ENCODE data around the gene DCDC2.
"Not testable (repeated sequence)": the region's sequence is repeated elsewhere in the genome, so short reads cannot be mapped to it uniquely, and the experiment has no call there.

DCDC2 gene

DNA sequence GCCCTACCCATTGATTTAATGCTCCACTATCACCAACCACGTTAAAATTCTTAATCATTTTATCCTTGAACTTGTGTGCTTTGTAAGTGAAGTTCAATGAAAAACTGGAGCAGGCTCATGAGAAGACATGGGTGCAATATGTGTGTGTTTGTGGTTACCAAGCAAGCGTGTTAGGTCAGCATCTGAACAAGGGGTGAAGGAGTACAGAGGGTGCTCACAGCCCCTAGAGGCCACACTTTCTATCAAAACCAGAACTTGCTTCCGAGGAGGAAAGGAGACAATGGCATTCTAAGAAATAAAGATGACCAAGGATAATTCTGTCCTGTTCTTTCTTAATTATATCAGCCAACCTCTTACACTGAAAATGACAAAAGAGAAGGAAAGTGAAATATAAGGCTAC, 138.2 kb downstream of the DCDC2 start:
- no peak for DNase-seq (ENCODE audit: low read depth)

DNA sequence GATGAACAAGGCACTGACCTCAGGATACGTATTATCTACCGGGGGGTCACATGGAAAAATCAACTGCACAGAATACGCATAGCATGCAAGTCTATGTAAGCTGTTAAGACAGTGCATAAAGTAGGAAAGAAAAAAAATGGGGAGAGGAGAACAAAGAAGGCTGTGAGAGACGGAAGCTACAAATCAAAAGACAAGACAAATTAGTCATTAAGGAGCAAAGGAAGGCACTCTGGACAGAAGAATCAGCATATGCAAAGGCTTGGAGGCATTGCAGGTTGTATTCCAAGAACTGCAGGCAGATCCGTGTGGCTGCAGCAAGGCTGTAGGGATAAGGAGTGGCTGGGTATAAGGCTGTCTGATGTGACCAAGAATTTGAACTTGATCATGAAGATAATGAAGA, 142.9 kb downstream of the DCDC2 start:
- DNase-seq (ENCODE audit: low read depth) = no peak

DNA sequence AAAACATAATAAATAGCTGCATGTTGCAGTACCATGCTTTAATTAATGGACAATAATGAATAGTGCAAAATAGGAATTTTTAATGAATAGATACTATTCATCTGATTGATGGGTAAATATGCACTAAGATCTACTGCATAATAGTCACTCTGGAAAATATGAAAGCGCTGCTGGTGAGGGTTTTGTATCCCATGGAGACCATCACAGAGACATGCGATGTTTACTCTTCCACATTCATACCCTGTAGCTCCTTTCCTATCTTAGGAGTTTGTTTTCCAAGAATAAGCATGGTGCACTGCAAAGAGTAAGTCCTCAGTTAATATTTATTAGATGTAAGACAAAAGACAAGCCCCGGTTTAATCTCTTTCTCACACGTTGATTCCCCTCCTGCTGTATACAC, 150.4 kb downstream of the DCDC2 start:
- no peak for DNase-seq (ENCODE audit: low read depth)

DNA sequence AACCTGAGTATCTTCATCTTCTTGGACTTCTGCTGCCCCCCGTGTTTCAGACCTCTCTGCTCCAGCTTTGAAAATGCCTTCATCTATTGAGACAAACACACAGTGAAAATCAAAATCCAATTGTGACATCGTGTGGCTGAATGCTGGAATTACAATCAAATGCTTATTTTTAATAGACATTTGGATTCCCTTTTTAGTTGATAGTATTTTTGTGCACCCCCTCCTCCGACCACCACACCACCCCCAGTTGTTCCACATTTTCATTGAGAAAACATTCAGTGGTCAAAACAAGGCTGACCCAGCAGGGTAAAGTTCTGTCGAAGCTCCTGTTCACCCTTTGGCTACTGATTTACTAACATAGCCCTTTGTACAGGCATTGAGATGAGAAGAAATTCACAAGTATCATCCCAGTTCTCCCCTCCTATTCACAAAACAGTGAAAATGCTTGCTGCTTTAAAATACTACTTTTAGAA, 152.8 kb downstream of the DCDC2 start:
- no peak for DNase-seq (ENCODE audit: low read depth)

DNA sequence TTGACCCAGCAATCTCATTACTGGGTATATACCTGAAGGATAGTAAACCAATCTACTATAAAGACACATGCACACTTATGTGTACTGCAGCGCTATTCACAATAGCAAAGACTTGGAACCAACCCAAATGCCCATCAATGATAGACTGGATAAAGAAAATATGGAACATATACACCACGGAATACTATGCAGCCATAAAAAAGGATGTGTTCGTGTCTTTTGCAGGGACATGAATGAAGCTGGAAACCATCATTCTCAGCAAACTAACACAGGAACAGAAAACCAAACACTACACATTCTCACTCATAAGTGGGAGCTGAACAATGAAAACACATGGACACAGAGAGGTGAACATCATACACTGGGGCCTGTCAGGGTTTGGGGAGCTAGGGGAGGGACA, 153.7 kb downstream of the DCDC2 start:
- DNase-seq (ENCODE audit: low read depth) = not testable (repeated sequence)

DNA sequence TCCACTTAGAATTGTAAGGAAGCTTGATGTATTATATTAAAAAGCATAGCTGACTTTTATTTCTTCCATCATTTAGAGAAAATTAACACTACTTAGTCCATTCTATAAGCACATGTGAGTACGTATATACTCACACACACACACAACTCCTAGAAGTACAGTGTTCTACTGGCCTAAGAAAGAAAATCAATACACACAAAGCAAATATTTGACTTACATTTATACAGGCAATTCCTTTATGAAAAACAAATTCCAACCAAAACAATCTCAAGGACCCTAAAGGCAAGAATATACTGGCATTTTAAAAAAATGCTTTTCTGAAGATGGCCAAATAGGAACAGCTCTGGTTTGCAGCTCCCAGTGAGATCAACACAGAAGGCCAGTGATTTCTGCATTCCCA, 160.0 kb downstream of the DCDC2 start:
- no peak for DNase-seq (ENCODE audit: low read depth)

DNA sequence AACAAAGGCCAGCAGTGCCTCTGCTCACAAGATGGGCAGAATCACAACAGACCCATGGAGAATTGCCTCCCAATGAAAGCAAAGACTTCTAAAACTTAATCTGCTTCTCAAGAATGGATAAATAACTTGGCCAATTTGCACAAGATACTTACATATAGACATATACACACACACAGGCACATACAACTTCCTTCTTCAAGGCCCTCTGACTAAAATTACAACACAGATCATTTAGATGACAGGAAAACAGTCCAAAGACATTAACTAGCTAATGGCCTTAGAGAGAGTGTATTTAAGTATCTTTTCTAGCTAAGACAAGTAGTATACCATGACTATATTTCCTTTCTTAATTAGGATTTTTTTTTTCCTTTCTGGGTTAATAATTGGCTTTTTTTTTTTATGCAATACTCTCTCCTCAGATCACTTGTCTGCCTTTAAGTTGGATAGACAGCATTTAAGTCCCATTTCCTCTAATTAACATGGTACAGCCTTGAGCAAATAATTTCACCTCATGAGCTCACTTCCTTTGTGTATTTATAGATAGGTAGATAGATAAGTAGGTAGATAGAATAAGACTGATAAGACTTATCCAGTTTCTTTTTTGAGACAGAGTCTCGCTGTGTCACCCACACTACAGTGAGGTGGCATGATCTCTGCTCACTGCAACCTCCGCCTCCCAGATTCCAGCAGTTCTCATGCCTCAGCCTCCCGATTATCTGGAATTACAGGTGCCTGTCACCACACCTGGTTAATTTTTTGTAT, 161.8 kb downstream of the DCDC2 start:
- no peak for DNase-seq (ENCODE audit: low read depth)

DNA sequence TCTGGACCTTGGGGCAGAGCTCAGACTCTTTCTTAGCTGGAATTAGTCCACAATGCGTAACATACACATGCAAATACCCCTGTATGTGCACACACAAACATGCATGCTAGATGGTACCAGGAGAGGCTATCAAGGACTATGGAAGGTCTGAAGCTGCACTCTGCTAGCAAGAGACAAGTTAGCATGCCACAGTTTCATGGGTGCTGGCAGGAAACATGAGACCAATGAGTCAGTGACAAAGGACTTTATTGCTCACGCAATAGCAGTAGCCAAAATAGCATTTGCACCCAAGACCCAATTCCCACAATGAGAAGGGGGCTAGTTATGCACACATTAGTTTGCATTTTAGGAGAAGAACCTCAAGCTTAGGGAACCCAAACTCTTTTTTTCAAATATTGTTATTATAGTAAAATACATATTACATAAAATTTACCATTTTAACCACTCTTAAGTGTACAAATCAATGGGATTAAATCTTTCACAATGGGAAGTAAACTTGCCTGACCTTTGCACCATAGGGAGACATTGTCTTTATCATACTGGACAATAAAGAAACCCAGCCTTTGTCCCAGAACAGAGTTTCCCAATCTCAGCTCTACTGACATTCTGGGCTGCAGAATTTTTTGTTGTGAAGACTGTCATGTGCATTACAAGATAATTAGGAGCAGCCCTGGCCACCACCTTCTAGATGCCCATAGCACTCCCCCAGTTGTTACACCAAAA, 162.7 kb downstream of the DCDC2 start:
- no peak for DNase-seq (ENCODE audit: low read depth)

DNA sequence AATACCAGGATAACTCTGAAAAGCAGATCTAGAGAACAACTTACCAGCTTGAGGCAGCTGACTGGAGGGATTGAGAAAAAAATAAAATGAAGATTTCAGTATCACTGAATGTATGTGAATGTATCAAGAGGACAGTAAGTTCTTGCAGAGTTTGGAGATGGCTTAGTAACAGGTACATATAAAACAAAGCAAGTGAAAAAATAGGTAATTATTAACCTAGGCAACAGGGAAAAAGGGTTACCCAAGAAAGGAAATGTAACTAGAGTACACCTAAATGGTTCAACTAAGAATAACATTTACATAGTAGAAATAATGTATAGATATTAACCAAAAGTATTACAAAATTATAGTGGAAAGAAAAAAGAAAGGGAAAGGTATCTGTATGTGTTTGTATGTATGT, 164.5 kb downstream of the DCDC2 start:
- no peak for DNase-seq (ENCODE audit: low read depth)

DNA sequence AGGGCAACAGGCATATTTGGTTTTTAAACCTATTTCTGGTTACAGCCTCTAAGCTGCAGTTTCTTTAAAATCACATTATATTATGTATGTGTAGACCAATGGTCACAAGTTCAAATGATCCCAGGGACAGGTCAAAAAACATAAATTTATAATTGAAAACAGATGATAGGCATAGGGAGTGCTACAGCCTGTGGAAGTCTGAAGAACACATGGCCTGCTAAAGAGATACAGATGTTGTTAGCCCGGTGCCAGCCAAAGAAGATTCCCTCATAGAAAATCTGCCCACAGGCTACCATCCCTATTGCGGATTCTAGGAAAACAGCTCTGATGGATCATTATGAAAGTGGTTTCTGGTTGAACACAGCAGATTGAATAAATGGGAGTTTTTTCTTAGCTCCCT, 166.5 kb downstream of the DCDC2 start:
- DNase-seq (ENCODE audit: low read depth) = no peak

DNA sequence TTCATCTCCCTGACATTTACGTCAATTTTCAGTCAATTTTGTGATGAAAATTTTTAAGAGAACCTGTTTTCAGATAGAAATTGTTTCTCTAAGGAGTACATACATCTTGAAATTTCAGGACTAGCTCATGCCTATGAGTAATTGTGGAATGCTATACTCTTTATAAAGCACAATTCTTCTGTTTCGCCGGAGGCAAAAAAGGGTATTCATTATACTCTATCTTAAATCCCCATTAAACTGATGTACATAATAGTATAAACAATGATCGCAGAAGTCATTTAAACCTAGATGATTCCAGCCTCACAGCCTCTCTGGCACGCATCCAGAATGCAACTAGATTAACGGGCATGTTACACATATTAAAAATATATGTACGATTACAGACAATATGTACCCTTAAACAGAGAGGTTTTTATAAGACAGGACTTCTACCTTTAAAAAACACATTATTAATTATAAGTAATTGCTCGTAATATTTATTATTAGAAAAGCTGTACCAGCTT, 169.2 kb downstream of the DCDC2 start:
- no peak for DNase-seq (ENCODE audit: low read depth)

DNA sequence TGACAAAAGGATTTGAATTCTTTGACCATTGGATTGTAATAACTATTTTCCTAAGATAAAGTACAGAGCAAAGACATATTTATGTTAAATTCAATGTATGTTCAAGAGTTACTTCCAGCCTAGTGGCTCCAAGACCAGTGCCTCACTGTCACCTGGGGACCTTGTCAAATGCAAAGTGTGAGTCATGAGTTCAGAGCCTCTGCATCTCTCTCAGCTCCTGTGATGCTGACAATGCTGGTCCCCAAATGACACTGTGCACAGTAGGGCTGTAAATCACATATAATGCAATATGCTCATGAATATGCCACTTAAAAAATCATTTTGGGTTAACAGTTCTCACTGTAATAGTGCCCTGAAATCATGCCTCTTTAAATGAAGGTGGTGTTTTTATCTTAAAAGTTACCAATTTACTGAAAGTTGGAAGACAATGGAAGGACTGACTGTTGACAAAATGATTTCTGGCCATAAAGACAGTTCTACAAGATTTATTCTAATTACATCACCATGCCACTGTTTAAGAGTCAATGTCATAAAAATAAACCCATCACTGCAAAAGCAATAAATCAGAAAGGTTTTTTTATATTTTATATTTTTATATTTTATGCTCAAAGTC, 169.8 kb downstream of the DCDC2 start:
- DNase-seq (ENCODE audit: low read depth) = no peak

DNA sequence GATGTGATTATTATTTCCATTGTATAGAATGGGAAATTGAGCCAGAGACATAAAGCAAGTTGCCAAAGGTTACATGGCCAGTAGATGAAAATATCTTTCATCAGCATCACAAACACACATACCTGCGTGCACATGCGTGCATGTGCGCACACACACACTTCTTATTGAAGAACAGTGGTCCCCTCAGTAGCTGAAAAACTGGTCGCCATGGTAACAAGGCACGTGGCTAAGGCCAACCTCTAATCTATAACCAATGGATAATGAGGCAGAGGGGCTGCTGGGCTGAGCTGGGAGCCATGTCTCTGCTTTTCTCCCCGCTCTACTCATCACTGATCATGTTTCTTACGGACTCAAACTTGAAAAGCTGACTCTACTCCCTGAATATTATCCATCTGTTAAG, 171.5 kb downstream of the DCDC2 start:
- DNase-seq (ENCODE audit: low read depth) = no peak

DNA sequence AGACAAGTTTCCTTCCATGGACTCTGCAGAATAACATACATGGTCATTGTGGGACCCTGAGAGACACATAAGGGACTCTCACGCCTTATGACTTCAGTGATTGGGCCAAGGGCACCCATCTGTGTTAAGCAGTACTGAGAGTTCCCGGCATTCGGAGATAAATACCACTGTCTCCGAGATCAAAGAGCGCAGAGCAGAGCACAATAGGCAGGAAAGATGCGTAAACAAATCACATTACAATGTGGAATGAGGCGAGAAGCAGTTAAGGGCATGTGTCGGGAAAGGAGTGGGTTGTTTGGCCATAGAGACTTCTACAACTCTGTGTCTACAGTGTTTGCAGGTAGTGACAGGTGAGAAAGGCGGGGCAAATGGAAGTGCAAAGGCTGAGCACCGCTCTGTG, 174.3 kb downstream of the DCDC2 start:
- no peak for DNase-seq (ENCODE audit: low read depth)

DNA sequence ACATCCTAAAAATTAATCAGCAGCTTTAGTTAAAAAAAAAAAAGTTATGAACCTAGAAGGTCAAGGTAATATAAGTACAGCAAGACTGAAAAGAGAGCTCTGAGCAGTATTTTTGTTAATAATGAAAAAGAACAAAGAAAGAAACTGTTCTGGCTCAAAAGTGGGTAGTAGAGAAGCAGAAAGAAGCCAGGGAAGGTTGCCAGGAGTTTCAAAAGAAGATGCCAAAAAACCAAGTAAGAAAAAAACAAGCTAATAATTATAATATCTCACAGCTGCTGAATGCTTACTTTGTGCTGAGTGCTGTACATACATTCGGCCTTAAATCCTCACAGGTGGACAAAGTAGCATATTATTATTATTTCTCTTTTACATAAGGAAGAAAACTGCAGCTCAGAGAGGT, 200.0 kb downstream of the DCDC2 start:
- DNase-seq (ENCODE audit: low read depth) = no peak

DNA sequence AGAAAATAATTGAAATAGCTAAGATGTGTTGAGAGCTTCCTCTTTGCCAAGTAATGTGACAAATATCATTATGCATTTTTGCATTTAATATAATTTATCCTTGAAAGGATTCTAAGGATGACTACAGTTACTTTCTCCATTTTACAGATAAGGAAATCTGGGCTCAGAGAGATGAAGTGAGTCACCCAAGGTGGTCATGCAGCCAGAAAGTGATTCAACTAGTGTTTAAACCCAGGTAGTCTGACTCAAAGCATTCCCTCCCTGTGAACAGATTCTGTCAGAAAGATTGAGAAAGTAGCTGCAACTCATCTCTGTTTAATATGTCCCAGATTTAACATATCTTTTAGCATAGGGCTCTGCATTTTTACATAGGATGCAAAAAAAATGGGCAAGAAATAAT, 203.7 kb downstream of the DCDC2 start:
- DNase-seq (ENCODE audit: low read depth) = no peak

DNA sequence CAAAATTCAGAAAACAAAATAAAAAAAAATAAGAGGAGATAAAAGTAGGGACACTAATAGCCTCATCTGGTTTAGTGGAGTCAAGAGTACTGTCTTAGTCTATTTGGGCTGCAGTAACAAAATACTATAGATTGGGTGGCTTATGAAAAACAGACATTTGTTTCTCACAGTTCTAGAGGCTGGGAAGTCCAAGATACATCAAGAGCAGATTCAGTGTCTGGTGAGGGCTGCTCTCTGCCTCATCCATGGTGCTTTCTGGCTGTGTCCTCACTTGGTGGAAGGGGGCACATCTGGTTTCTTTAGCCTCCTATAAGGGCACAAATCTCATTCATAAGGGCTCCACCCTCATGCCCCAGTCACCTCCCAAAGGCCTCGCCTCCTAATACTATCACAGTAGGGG, 205.8 kb downstream of the DCDC2 start:
- no peak for DNase-seq (ENCODE audit: low read depth)

DNA sequence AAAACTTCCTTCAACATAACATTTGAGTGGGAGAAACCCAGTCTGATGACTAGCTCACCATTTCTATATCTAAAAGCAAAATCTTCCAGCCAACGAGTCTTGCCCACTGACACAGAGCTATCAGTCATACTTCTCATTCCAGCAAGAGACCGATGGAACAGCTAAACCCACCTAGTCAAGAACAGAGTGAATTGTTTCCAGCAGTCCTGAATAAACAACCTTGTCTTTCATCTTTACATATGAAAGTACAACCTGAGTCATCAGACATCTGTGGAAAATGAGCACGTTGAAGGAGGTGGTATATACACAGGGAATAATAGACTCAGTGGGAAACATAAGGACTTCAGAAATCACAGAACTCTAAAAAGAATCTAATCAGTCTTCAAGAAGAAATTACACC, 208.0 kb downstream of the DCDC2 start:
- no peak for DNase-seq (ENCODE audit: low read depth)

DNA sequence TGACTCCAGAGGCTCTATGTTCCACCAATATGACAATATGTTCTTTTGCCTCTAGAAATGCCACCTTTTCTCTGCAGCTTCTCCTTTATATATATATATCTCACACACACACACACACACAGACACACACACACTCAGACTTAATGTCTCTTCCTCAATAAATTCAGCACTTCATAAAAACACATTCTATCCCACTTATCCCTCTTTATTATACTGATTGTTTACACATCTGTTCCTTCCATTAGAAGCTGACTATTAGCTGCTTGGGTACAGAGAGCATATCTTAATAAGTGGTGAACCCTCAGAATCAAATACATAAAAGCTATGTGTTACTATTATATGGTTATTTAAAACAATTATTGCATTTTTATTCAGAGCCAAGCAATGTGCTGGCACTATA, 208.6 kb downstream of the DCDC2 start:
- no peak for DNase-seq (ENCODE audit: low read depth)

DNA sequence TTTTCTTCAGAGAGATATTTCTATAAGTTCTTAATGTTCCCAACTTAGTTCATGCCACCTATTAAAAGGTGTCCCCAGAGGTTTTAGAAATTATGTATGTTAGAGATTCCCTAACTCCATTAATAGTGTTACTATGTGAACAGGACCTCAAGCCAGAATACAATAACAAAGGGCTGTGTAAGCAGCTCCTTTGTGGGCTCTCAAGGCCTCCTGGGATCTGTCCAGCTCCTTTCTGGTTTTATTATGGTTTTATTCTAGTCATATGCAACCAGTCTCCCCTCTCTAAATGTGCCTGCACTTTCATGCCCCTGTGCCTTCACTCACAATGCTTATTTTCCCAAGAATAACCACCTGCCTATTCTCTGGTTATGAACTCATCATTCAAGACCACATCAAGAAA, 209.2 kb downstream of the DCDC2 start:
- no peak for DNase-seq (ENCODE audit: low read depth)

DNA sequence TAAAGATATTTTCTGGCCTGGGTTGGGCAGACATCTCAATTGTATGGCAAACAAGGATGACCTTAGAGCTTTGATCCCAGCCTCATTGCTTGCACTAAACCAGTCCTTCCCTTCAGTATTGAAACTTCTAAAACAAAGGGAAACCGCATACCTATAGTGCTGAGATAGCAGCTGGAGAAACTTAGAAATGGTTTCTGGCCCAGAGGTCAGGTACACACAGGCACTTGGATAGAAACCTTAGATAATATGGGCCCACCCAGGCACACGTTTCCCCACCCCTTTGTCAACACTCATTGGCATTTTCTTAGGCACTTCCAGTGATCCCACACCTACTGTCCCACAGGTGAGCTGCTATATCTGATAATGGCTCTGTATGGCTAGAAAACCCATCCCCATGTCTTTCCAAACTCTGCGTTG, 209.7 kb downstream of the DCDC2 start:
- no peak for DNase-seq (ENCODE audit: low read depth)

DNA sequence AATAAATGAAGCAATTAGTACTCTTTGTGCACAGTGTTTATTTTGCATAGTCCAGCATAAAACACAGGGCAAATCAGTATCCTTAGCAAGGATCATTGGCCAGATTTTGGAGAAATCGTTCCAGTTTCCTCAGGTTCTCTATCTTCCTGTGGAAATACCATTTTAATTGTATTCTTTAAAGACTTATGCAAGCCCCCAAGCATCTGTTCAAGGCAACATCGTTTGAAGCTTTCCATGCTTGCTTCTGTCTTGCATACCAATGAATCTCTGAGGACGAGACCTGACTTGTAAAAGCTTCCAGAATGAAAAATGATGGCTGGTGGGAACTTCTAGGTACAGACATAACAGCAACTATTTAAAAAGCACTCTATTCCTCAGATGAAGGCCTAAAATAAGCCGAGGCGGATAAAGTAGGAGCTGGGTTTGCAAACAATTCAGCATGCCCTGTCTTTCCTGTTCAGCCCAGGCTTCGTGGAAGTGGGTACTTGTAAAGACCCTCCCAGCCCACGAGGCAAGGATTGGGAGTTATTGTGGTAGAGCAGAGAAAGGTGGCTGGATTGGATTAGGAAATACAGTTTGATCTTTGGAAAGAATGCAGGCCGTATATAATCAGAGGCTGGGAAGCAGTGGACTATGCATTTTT, 210.2 kb downstream of the DCDC2 start:
- no peak for DNase-seq (ENCODE audit: low read depth)

DNA sequence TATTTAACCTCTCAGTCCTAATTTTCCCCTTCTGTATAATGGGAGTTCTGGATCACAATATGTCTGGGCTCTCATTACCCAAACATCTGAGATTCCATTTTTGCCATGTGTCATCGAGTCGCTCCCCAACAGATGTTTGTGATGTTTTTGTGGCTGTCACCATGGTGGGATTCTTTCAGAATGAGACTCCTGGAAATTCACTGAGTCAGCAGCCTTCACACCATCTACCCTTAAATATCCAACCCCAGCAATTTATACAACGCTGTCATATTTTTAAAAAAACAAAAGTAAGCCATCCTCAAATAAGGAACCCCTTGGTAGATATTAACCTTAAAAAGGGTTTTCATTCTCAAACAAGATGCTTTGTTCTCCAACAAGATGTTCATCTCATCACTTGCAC, 211.0 kb downstream of the DCDC2 start:
- no peak for DNase-seq (ENCODE audit: low read depth)

All from activated gamma-delta T cell treated with anti-CD3 and anti-CD28 coated beads, Interleukin-2, amount 50 U/mL, for 16 hours (primary cell).